SK-N-SH treated with all-trans-retinoic acid at 6 μM for 48 hours (cell line): ENCODE results near the gene FBXL16.

Experiments used
- ATAC-seq: fragments of 200-7000 bp; cut with Tn5 transposase; 3 replicates; pipeline ENCODE4 v1.9.1; 2020; ENCODE audit warnings: mild to moderate bottlenecking, moderate library complexity
- ARNTL ChIP-seq: fragments of 450-650 bp; formaldehyde crosslinking; IDR thresholded peaks from 2 replicates; pipeline ENCODE4 v1.5.0; 2020; ENCODE audit warnings: low read depth, mild to moderate bottlenecking, moderate library complexity, borderline replicate concordance
- BACH2 ChIP-seq: fragments of 250-450 bp; sonication (Bioruptor Pico); IDR thresholded peaks from 2 replicates; pipeline ENCODE4 v1.9.0; 2021; ENCODE audit warnings: mild to moderate bottlenecking, borderline replicate concordance
- CSDC2 ChIP-seq: fragments of 250-450 bp; sonication (Bioruptor Pico); IDR thresholded peaks from 2 replicates; pipeline ENCODE4 v1.5.0; 2020; ENCODE audit warnings: mild to moderate bottlenecking, moderate library complexity
- ESRRG ChIP-seq: fragments of 250-450 bp; sonication (Bioruptor Pico); IDR thresholded peaks from 2 replicates; pipeline ENCODE4 v1.6.1; 2021; ENCODE audit warnings: mild to moderate bottlenecking
- GLIS3 ChIP-seq: fragments of 250-450 bp; sonication (Bioruptor Pico); IDR thresholded peaks from 2 replicates; pipeline ENCODE4 v1.5.0; 2020; ENCODE audit warnings: mild to moderate bottlenecking, moderate library complexity
- OSR1 ChIP-seq: fragments of 250-450 bp; sonication (Bioruptor Pico); IDR thresholded peaks from 2 replicates; pipeline ENCODE4 v1.8.0; 2022; ENCODE audit warnings: moderate library complexity, mild to moderate bottlenecking, inconsistent platforms
- POU6F1 ChIP-seq: fragments of 250-450 bp; sonication (Bioruptor Pico); IDR thresholded peaks from 2 replicates; pipeline ENCODE4 v1.8.0; 2021; ENCODE audit warnings: low read depth, mild to moderate bottlenecking, moderate library complexity, borderline replicate concordance
- RARB ChIP-seq: fragments of 250-450 bp; sonication (Bioruptor Pico); IDR thresholded peaks from 2 replicates; pipeline ENCODE4 v1.8.0; 2021; ENCODE audit warnings: mild to moderate bottlenecking, moderate library complexity
- SNAI2 ChIP-seq: fragments of 250-450 bp; sonication (Bioruptor Pico); IDR thresholded peaks from 2 replicates; pipeline ENCODE4 v1.5.0; 2020; ENCODE audit warnings: mild to moderate bottlenecking, moderate library complexity
- TCF4 ChIP-seq: fragments of 250-450 bp; sonication (Bioruptor Pico); IDR thresholded peaks from 2 replicates; pipeline ENCODE4 v1.8.0; 2021; ENCODE audit warnings: mild to moderate bottlenecking, moderate library complexity, borderline replicate concordance
- TOX ChIP-seq: fragments of 250-450 bp; sonication (Bioruptor Pico); IDR thresholded peaks from 2 replicates; pipeline ENCODE4 v1.8.0; 2021; ENCODE audit warnings: mild to moderate bottlenecking, moderate library complexity, borderline replicate concordance
- TSHZ2 ChIP-seq: fragments of 250-450 bp; sonication (Bioruptor Pico); IDR thresholded peaks from 2 replicates; pipeline ENCODE4 v1.5.0; 2020; ENCODE audit warnings: mild to moderate bottlenecking, moderate library complexity
- ZC3H10 ChIP-seq: fragments of 250-450 bp; sonication (Bioruptor Pico); IDR thresholded peaks from 2 replicates; pipeline ENCODE4 v1.5.1; 2021; ENCODE audit warnings: mild to moderate bottlenecking, moderate library complexity
- ZFP3 ChIP-seq: fragments of 250-450 bp; sonication (Bioruptor Pico); IDR thresholded peaks from 2 replicates; pipeline ENCODE4 v1.5.0; 2020; ENCODE audit warnings: mild to moderate bottlenecking, moderate library complexity
- ZFP30 ChIP-seq: fragments of 450-650 bp; formaldehyde crosslinking; IDR thresholded peaks from 2 replicates; pipeline ENCODE4 v1.5.0; 2022; ENCODE audit warnings: mild to moderate bottlenecking, moderate library complexity
- ZNF565 ChIP-seq: fragments of 450-650 bp; formaldehyde crosslinking; conservative IDR thresholded peaks from 2 replicates; pipeline ENCODE4 v1.5.0; 2020; ENCODE audit warnings: low read depth, mild to moderate bottlenecking, moderate library complexity
- ZNF70 ChIP-seq: fragments of 450-650 bp; formaldehyde crosslinking; IDR thresholded peaks from 2 replicates; pipeline ENCODE4 v1.5.0; 2020; ENCODE audit warnings: mild to moderate bottlenecking, moderate library complexity
- ZNF8 ChIP-seq: fragments of 450-650 bp; formaldehyde crosslinking; IDR thresholded peaks from 2 replicates; pipeline ENCODE4 v1.5.0; 2020; ENCODE audit warnings: mild to moderate bottlenecking, moderate library complexity
- TF ChIP-seq, protein P1 (sequence below): fragments of 250-450 bp; sonication (Bioruptor Pico); IDR thresholded peaks from 2 replicates; pipeline ENCODE4 v1.5.1; 2021; ENCODE audit warnings: mild to moderate bottlenecking, moderate library complexity
- TF ChIP-seq, protein P2 (sequence below): fragments of 250-450 bp; sonication (Bioruptor Pico); IDR thresholded peaks from 2 replicates; pipeline ENCODE4 v1.8.0; 2020; ENCODE audit warnings: mild to moderate bottlenecking, moderate library complexity, borderline replicate concordance
- TF ChIP-seq, protein P3 (sequence below): fragments of 250-450 bp; sonication (Bioruptor Pico); IDR thresholded peaks from 2 replicates; pipeline ENCODE4 v1.5.1; 2020; ENCODE audit warnings: low read depth, mild to moderate bottlenecking, moderate library complexity

FBXL16 gene

DNA sequence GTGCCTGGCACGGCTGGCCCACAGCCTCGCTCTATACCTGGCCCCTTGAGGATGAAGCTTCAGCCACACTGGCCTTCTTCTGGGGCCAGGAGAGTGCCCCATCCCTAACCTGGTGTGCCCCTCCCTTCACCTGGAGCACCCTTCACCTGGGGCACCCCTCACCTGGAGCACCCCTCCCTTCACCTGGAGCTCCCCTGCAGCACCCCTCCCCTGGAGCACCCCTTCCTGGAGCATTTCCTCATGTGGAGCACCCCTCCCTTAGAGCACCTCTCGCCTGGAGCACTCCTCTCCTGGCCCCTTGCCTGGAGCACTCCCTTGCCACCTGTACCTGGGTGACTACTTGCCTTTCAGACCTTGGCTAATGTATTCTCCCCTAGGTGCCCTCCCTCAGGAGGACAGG is 2.4 kb upstream of the FBXL16 start:
- TF ChIP-seq GLIS3 (CRISPR knock-in tag) (no peak), TCF4 (CRISPR knock-in tag) (no peak), TSHZ2 (CRISPR knock-in tag) (no peak), ARNTL (CRISPR knock-in tag) (no peak), ZNF565 (no peak), BACH2 (CRISPR knock-in tag) (no peak)
- TF ChIP-seq, protein P1, sequence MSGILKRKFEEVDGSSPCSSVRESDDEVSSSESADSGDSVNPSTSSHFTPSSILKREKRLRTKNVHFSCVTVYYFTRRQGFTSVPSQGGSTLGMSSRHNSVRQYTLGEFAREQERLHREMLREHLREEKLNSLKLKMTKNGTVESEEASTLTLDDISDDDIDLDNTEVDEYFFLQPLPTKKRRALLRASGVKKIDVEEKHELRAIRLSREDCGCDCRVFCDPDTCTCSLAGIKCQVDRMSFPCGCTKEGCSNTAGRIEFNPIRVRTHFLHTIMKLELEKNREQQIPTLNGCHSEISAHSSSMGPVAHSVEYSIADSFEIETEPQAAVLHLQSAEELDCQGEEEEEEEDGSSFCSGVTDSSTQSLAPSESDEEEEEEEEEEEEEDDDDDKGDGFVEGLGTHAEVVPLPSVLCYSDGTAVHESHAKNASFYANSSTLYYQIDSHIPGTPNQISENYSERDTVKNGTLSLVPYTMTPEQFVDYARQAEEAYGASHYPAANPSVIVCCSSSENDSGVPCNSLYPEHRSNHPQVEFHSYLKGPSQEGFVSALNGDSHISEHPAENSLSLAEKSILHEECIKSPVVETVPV (CRISPR knock-in tag) = no peak

DNA sequence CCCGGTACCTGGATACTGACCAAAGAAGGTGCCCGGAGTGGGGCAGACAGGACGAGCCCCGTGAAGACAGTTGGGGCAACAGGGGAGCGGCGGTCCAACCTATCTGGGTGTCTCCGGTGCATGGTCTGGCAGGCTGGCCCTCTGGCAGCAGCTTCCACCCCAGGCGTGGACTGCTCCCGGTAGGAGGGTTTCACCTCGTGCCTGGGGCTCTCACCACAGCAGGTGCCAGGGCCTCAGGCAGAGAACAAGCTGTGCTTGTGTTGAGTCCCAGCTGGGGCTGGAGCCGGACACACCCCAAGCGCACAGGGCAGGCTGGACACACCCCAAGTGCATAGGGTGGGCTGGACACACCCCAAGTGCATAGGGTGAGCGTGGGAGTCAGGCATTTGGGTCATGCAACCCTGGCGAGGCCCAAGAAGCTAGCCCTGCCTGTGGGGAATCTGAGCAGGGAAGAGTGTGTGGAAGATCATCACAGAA is 1.5 kb upstream of the FBXL16 start:
- TF ChIP-seq ARNTL (CRISPR knock-in tag) = no peak
- no peak for TF ChIP-seq TSHZ2 (CRISPR knock-in tag)
- no peak for TF ChIP-seq POU6F1 (CRISPR knock-in tag)
- TF ChIP-seq RARB (CRISPR knock-in tag) = no peak
- no peak for TF ChIP-seq ESRRG (CRISPR knock-in tag)
- TF ChIP-seq ZNF70 = no peak
- no peak for TF ChIP-seq OSR1
- TF ChIP-seq TOX (CRISPR knock-in tag) = no peak
- no peak for TF ChIP-seq SNAI2
- TF ChIP-seq, protein P2, sequence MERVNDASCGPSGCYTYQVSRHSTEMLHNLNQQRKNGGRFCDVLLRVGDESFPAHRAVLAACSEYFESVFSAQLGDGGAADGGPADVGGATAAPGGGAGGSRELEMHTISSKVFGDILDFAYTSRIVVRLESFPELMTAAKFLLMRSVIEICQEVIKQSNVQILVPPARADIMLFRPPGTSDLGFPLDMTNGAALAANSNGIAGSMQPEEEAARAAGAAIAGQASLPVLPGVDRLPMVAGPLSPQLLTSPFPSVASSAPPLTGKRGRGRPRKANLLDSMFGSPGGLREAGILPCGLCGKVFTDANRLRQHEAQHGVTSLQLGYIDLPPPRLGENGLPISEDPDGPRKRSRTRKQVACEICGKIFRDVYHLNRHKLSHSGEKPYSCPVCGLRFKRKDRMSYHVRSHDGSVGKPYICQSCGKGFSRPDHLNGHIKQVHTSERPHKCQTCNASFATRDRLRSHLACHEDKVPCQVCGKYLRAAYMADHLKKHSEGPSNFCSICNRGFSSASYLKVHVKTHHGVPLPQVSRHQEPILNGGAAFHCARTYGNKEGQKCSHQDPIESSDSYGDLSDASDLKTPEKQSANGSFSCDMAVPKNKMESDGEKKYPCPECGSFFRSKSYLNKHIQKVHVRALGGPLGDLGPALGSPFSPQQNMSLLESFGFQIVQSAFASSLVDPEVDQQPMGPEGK (CRISPR knock-in tag) = no peak
- TF ChIP-seq ZFP3 = no peak
- no peak for TF ChIP-seq ZC3H10
- TF ChIP-seq TCF4 (CRISPR knock-in tag) = no peak

More for the DNA sequence above, 2.4 kb upstream of the FBXL16 start:
- no peak for ATAC-seq

GRCh38 chr16:706189-707061 is 824 bp upstream of the FBXL16 start:
- no peak for ATAC-seq
- TF ChIP-seq, protein P3, sequence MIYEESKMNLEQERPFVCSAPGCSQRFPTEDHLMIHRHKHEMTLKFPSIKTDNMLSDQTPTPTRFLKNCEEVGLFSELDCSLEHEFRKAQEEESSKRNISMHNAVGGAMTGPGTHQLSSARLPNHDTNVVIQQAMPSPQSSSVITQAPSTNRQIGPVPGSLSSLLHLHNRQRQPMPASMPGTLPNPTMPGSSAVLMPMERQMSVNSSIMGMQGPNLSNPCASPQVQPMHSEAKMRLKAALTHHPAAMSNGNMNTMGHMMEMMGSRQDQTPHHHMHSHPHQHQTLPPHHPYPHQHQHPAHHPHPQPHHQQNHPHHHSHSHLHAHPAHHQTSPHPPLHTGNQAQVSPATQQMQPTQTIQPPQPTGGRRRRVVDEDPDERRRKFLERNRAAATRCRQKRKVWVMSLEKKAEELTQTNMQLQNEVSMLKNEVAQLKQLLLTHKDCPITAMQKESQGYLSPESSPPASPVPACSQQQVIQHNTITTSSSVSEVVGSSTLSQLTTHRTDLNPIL (CRISPR knock-in tag) = no peak
- TF ChIP-seq TOX (CRISPR knock-in tag) = no peak
- no peak for TF ChIP-seq TSHZ2 (CRISPR knock-in tag)
- no peak for TF ChIP-seq ZNF565
- no peak for TF ChIP-seq ZC3H10
- no peak for TF ChIP-seq OSR1
- no peak for TF ChIP-seq SNAI2
- no peak for TF ChIP-seq ARNTL (CRISPR knock-in tag)
- TF ChIP-seq CSDC2 (CRISPR knock-in tag) = no peak
- no peak for TF ChIP-seq ZNF8
- TF ChIP-seq ZFP30 (CRISPR knock-in tag) = no peak
- TF ChIP-seq TCF4 (CRISPR knock-in tag) = no peak

More for the DNA sequence above, 1.5 kb upstream of the FBXL16 start:
- no peak for ATAC-seq
